Measurements from ENCODE around the gene NPM1.

DNA sequence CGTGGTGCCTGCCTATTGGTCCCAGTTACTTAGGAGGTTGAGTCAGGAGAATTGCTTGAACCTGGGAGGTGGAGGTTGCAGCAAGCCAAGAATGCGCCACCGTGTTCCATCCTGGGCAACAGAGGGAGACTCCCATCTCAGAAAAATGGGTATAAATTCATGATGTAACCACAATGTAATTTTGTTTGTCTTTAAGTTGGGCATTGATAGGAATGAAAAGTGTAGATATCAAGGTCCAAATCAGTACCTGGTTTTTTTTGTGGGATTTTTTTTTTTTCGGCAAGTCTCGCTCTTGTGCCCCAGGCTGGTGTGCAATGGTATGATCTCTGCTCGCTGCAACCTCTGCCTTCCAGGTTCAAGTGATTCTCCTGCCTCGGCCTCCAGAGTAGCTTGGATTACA, 7.4 kb downstream of the NPM1 start:
- TF ChIP-seq EP300 (IDR thresholded peaks at IDR 0.05), result no peak
- TF ChIP-seq, protein P1, sequence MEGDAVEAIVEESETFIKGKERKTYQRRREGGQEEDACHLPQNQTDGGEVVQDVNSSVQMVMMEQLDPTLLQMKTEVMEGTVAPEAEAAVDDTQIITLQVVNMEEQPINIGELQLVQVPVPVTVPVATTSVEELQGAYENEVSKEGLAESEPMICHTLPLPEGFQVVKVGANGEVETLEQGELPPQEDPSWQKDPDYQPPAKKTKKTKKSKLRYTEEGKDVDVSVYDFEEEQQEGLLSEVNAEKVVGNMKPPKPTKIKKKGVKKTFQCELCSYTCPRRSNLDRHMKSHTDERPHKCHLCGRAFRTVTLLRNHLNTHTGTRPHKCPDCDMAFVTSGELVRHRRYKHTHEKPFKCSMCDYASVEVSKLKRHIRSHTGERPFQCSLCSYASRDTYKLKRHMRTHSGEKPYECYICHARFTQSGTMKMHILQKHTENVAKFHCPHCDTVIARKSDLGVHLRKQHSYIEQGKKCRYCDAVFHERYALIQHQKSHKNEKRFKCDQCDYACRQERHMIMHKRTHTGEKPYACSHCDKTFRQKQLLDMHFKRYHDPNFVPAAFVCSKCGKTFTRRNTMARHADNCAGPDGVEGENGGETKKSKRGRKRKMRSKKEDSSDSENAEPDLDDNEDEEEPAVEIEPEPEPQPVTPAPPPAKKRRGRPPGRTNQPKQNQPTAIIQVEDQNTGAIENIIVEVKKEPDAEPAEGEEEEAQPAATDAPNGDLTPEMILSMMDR (IDR thresholded peaks at IDR 0.05), result no peak
